Measurements from ENCODE around the gene EPB41L1.
A peak's percentile ranks its signal among the peaks of the same experiment; 100 is the strongest.

- TF ChIP-seq CTCF (IDR thresholded peaks at IDR 0.05) (peak; percentile 61), ZFX (IDR thresholded peaks at IDR 0.05; ENCODE audit: borderline replicate concordance) (no peak)
These were observed 60.2 kb downstream of the EPB41L1 start for GRCh38 chr20:36214684-36215256.
